Middle frontal gyrus (tissue), 1 donor: Measurements from ENCODE around the gene LMLN.
"Not testable (repeated sequence)": the region's sequence is repeated elsewhere in the genome, so short reads cannot be mapped to it uniquely, and the experiment has no call there.

Source experiments
- DNase-seq: peaks from one replicate; pipeline ENCODE4 v3.0.0-alpha.2; 2015; ENCODE audit warnings: low spot score; ENCODE audit errors: extremely low spot score

Gene LMLN

DNA sequence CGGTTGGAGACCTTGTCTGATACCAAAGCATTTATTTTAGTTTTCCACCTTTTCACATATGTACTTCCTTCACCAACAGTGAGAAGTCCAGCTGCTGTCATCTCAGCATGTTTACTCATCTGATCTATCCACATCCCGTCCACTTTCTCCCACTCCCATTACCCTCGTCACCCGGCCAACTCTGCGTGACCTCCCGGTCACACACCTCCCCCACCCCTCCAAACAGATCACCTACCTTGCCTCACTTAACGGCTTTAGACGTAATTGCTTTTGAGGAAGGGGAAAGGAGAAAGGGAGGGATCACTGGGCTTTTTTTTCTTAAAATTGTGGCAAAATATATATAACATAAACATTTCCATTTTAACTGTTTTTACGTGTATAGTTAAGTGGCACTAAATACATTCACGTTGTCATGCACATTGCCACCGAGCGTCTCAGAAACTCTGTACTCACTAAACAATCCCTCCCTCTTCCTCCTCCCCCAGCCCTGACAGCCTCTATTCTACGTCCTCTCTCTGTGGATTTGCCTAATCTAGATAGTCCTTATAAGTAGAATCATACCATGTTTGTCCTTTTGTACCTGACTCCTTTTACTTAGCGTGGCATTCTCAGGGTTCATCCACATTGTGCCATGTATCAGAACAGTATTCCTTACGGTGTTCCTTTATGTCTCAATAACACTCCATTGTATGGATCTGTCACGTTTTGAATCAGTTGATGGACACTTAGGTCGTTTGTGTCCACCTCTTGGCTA, 67.2 kb downstream of the LMLN start:
- DNase-seq = no peak

DNA sequence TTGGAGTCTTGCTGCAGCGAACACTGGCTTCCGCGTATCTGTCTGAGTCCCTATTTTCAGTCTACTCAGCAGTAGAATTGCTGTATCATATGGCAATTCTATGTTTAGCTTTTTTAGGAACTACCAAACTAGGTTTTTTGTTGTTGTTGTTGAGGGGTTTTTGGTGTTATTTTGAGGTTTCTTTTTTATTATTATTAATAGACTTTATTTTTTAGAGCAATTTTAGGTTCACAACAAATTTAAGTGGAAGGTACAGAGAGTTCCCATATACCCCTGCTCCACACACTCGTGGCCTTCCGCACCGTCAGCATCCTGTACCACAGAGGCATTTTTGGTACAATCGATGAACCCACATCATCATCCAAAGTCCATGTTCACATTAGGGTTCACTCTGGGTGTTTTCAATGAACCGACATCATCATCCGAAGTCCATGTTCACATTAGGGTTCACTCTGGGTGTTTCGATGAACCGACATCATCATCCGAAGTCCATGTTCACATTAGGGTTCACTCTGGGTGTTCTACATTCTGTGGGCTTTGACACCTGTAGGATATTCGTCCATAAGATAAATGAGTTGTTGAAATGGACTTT, 67.9 kb downstream of the LMLN start:
- DNase-seq = no peak

DNA sequence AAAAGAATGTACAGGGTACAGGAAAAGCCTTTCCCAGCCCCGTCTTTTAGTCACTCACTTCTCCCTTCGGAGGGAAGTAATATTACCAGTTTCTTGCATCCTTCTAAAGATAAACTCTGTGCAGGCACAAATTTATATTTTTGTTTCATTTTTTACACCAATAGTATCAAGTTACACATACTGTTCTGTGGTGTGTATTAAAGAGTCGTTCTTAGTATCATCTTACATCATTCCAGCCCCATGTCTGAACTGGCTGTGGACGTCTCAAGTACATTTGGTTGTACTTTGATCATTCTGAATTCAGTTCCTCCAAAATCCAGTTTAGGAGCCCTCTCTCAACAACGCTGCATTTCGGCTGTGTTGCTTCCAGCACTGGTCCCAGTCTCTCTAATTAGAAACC, 68.7 kb downstream of the LMLN start:
- DNase-seq = no peak

DNA sequence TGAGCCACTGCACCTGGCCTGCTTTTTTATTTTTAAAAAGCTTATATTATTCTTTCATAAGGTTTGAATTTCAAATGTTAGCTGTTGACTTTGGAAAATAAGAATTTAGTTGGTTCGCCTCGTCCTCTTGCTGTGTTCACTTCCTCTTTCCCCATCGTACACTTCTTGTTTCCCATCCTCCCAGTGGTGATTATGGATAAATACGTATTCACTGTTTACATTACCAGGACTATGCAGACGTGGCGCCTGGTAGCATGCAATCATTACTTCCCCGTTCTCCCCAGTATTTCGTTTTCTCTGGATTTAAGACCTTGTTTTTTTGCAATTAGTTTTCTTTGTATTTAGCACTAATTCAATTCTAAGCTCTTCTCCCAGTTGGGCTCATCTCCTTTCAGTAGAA, 70.1 kb downstream of the LMLN start:
- no peak for DNase-seq

DNA sequence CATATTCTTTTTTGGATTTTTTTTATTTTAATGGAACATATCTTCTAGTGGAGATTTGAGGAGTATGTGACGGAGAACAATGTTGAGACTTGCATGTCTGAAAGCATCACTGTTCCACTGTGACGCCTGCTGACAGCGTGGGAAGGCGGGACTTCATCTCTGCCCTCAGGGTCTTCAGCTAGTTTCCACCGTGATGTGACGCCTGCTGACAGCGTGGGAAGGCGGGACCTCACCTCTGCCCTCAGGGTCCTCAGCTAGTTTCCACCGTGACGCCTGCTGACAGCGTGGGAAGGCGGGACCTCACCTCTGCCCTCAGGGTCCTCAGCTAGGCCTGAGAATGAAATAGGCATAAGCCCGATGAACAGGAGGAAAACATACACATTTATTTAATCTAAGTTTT, 70.7 kb downstream of the LMLN start:
- no peak for DNase-seq

DNA sequence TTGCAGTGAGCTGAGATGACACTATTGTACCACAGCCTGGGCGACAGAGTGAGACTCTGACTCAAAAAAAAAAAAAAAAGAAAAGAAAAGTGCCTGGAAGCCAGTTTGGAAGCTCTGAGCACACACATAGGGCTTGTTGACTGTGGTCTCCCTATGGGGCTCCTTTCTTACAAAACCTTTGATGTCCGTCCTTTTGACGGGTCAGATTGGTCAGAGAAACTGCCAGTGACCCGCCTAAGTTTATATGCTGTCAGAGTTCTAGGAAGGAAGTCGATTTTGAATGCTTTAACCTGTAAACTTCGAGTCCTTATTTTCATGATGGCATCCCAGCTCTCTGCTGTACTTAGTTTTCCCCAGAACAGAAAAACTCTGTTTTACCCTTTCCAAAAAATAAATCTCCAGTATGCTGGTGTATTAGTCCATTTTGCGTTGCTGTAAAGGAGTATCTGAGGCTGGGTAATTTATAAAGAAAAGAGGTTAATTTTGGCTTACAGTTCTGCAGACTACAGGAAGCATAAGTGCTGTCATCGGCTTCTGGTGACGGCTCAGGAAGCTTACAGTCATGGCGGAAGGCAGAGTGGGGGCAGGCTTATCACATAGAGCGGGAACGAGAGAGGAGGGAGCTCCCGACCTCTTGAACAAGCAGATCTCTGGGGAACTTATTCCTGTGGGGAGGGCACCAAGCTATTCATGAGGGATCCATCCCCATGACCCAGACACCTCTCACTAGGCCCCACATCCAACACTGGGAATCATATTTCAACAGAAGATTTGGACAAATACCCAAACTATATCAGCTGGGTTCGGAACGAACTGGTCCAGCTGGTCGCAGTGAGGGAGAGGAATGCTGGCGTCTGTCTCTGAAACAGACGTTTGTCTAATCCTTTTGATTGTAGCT, 72.3 kb downstream of the LMLN start:
- DNase-seq = no peak

DNA sequence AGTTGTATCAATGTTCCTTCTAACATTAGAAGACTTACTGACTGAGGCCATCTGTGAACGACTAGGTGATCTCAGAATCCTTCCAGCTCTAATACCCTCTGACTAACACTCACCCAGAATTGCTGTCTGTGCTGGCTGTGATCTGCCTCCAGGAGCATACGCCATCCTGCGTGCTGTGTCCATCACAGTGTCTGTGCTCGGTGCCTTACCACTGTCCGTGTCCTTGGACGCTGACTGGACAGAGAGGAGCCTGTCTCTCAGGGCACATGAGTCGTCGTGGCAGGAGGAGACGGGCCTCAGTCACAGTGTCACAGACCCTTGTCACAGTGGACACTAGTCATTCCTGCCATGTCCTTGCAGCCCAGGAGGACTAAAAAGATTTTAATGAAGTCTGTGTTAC, 83.1 kb downstream of the LMLN start:
- no peak for DNase-seq

DNA sequence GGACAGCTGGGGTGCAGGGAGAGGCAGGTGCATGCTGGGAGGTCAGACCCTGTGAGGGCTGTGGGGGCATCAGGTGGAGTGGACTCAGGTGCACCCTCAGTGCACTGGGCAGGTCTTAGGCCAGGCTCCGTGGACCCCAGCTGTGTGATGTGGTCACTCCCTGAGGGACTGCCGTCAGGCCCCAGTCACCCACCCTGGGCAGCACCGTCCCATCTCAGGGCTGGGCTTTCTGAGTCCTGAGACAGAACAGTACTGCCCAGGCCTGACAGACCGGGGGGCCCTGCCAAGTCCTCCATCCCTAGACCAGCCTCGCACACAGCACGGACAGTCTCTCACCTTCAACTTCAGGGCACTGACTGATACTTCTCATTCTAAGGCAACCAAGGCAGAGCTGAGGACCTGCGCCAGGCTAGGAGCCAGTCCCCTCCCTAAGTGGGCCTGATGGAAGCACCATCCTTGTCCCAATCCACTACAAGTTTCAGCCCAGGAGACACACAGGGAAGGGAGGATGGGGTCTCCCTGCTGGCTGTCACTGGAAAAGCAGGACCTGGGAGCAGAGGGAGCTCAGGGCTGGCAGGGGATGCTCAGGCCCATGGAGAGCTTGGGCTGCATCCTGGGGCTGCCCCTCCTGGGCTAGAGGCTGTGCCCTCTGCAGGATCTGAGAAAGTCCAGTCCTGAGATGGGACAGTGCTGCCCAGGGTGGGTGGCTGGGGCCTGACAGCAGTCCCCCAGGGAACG, 86.3 kb downstream of the LMLN start:
- no peak for DNase-seq

DNA sequence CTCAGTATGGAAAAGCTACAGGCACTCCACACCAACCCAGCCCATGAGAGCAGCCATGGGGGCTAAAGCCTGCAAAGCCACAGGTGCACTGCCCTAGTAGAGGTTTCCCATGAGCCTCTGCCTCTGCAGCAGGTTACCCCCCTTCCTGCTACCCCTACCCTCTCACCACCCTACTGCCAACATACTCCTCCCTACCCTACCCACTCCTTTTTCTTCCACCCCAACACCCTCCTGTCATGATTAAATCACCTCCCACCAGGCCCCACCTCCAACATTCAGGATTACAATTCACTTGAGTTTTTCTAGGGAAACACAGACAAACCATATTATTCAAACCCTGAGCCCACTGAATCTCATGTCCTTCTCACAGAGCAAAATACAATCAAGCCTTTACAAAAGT, 88.4 kb downstream of the LMLN start:
- no peak for DNase-seq

DNA sequence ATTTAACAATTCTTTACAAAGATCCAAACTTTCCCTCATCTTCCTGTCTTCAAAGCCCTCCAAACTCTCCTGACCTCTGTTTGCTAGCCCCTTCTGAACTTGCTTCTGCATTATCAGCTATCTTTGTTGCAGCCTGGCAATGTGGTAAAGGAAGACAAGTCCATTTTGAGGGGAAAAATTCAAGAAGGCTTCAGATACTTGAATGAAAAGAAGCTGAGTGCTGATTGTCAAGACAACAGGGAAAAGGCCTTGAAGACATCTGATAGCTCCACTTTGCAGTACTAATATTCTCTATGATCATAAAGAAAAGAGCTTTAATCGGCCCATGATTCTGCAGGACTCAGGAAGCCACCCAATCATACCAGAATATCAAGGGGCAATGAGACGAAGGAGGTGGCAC, 91.8 kb downstream of the LMLN start:
- DNase-seq = no peak

DNA sequence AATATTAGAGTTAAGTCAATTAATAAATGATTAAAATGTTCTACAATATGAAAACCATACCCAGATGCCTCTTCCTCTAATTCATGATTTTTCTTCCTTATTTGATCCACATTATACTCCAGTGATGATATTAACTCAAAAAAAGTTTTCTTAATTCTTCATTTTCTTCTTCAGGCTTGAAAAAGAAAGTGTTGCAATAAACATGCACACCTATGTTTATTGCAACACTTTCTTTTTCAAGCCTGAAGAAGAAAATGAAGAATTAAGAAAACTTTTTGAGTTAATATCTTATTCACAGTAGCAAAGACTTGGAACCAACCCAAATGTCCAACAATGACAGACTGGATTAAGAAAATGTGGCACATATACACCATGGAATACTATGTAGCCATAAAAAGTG, 93.4 kb downstream of the LMLN start:
- DNase-seq = not testable (repeated sequence)

DNA sequence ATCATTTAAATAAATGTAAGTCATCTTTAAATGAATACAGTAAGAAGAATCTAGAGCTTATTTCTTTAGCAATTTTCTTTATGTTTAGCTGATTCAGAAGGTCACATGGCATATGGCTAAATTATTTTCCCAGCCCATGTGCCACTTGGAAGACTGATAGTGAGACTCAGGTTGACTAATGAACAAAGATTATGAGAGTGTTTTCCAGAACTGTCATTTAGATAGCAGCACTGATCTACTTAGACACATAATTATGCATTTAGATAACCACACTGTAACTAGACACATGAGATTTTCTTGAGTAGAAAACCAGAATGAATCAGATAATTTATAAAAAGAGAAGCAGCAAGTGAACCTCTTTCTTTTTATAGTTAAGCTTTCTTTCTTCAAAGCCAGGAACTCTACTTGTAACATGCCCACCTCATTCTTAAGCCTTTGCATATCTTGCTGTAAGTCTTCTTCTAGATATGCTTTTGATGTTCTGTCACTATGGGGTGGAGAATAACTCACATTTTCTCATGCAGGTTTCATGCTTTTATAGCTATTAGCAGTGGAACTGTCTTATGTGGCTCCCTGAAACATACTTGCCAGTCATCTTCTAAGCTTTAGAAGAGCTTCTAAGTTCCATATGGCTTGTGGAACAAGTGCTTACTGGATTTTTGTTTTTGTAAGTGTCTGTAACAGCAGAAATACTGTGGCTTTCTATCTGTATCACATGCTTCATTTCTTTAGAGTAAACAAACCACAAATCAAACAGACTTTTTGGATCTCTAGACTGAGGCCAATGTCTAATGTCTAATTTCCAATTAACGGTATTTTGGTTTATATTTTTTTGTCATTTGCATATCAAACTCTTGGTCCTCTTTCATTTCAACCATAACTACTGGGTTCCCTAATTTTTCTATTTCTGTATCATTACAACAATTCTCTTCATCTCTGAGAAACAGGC, 101.4 kb downstream of the LMLN start:
- DNase-seq = no peak

DNA sequence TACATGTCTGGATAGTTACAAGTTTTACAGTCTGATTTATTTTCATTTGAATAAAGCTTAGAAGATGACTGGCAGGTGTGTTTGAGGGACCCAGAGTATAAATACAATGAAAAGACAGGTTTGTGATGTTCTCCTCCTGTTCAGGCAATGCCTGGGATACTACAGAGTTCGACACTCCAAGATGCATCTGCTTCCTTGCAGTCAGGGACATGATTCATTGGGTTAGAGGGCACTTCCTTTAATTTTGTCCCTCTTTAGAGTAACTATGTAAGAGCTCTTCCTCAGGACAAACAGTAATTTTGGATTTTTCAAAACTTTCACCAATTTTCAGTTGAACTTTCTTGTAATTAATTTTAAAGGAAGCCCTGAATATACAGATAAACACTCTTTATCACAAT, 102.0 kb downstream of the LMLN start:
- DNase-seq = no peak

DNA sequence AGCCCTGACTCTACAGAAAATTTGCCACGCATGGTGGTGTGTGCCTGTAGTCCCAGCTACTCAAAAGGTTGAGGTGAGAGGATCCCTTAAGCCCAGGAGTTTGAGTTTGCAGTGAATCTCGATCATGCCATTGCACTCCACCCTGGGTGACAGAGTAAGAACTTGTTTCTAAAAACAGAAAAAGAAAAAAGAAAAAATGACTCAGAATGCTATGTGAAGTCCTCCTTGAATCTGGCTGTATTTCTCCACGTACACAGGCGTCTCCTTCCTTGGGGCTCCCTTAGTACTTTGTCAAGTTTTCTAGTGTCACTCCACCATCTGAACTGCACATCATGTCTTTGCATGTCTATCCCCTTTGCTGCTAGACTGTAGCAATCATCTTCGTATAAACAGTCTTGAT, 104.4 kb downstream of the LMLN start:
- DNase-seq = no peak

DNA sequence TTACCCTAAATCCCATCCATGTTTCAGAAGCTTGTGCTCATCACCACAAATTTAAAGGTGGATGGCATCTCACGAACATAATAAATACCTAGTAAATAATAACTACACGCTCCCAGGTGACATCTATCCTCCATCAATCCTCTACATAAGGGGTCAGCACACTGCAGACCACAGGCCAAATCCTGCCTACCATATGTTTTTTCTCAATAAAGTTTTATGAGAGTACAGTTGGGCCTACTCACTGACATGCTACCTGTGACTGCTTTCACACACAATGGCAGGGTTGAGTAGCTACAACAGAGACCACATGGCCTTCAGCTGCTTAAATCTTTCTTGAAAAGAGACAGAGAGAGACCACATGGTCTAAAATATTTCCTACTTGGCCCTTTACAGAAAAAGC, 105.9 kb downstream of the LMLN start:
- no peak for DNase-seq

DNA sequence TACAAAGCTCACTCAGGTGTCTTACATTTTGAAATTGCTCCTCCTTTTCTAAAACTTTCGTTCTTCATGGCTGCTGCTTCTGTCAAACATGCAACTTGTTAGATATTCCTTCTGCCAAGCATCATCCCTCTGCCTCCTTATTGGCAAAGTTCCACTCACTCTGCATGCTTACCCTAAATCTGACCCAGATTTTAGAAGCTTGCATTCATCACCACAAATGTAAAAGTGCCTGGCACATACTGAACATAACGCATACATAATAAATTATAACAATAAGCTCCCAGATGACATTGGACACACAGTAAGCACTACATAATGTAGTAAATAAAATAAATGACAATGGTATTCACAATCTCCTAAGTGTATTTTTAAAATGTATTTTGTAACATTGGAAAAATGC, 107.4 kb downstream of the LMLN start:
- no peak for DNase-seq

DNA sequence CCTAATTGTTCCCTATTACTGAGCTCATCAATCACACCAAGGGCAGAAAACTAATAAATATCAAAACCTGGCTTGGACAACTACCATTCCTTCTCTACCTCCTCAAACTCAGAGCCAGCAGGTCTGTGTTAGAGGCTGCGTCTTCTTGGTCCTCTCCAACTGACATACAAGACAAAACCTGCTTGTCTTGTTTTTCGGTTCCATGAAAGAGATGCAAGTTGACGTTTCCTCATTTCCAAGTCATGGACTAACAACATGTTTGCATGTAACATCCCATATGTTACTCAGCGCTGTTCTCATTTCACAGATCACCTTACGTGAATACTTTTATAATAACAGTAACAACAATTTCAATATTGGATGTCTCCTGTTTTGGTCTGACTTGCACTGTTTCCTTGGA, 110.9 kb downstream of the LMLN start:
- DNase-seq = no peak

DNA sequence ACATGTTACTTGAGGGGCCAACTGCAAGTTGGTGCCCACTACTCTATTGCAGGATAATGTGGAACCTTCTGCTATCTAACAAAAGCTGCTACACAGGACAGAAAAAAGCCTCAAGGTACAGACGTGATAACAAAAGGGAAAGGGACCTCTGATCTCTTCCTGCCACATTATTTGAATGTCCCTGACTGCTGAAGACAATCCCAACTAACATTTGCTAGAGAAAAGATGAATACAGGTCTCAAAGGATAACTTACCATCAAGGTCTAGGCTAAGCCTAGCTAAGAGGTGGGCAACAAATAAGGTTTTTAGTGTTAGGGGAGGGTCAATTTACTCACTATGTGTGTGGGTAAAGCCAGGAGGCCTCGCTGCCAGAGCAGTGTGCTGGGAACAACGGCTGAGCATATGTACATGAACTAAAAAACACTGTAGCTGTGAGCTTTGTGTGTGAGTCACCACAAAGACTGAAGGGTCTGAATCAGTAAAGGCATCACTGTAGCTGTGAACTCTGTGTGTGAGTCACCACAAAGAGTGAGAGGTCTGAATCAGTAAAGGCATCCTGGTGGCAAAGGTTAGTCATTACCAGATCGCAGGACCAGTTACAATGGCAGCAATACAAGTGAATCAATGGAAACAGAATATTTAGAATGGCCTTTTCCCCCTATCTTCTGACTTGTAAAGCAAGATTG, 111.7 kb downstream of the LMLN start:
- no peak for DNase-seq

DNA sequence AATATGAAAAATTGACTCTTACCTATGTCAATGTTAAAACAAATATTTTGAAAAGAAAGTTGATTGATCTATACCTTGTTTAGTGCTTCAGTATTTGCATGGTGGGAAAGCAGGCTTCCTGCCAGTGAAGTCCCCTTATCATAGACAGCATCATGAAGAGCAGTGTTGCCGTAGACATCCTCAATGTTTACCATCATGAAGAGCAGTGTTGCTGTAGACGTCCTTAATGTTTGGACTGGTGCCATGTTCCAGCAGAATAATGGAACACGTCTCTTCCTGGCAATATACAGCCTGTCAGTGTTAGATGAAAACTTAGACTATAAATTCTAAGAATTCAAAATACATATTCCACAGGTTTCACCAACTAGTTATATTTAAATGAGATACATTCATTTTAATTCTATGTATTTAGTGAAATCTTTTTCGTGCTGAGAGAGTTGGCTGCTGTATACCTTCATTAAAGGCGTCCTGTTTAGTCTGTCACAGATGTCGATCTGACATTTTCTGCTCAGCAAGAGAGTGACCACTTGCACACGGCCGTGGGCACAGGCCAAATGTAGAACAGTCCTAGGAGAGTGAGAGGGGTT, 116.8 kb downstream of the LMLN start:
- no peak for DNase-seq
